Stimulated activated CD8-positive, alpha-beta memory T cell treated with anti-CD3 and anti-CD28 coated beads, Interleukin-4, amount 100 ng/mL, for 1 hour (primary cell): ENCODE data around the gene PEAK1.

Experiments
- DNase-seq, 2 donors: peaks; one replicate each; pipeline ENCODE4 v3.0.0-alpha.2; 2020; ENCODE audit warnings: low read depth in 2 of 2, low spot score in 1 of 2

PEAK1 gene

DNA sequence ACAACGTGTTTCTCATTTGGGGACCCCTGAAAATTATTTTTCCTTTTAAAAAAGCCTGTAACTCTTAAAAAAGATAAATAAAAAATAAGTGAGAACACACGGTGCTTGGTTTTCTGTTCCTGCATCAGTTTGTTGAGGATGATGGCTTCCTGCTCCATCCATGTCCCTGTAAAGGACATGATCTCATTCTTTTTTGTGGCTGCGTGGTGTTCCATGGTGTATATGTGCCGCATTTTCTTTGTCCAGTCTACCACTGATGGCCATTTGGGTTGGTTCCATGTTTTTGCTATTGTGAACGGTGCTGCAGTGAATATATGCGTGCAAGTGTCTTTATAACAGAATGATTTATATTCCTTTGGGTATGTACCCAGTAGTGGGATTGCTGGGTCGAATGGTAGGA lies 351.3 kb downstream of the PEAK1 start:
- DNase-seq: no peak

DNA sequence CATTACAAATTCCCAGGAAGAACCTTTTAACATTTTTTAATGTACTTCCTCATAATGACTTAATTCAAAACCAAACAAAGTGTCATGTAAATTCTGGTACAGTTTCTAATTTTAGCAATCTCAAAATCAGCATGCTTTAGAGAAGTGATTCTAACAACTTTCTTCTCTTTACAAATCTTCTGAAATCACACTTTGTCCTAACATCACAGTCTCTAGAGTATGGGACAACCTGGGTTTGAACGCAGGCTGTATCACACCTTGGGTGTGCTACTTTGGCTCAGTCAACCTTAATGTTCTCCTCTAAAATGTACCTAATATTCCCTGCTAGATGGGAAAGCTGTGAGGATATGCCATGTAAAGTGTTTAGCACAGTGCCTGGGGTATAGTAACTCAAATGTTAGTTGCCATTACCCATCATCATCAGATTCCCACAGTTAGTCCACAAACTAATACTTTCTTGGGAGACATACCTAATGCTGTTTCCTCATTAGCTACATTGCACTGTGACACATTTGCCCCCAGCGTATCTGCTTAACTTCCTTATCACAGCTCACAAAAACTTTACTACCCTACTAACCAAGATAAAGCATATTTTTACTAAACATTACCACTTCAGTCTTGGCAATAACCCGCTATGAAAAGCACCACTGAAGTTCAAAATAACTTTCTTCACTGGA lies 352.1 kb downstream of the PEAK1 start:
- no peak for DNase-seq

DNA sequence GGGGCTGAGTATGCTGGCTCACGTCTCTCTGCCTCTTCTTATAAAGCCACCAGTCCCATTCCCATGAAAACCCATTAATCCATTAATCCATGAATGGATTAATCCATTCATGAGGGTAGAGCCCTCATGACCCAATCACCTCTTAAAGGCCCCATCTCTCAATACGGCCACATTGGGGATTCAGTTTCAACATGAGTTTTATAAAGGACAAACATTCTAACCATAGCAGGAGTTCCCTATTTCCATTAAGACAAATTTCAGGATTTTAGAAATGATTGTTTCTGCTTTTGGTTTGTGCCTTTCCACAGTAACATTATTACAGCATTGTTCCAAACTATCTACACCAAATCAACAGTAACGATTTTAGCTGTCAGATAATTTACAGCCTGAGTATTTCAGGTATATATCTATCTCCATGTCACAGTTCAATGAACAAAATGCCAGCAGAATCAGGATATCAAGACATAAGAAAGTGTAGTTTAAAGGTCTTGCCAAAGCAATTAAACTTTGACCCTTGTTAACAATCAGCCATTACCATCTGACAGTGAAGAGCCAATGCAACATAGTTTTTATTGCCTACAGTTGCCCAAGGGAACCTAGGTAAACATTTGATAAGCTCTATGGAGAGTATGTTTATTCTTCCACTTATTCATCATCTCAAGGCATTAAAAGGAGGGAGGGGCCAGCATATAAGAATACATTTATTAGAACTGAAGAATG lies 352.8 kb downstream of the PEAK1 start:
- DNase-seq: no peak

DNA sequence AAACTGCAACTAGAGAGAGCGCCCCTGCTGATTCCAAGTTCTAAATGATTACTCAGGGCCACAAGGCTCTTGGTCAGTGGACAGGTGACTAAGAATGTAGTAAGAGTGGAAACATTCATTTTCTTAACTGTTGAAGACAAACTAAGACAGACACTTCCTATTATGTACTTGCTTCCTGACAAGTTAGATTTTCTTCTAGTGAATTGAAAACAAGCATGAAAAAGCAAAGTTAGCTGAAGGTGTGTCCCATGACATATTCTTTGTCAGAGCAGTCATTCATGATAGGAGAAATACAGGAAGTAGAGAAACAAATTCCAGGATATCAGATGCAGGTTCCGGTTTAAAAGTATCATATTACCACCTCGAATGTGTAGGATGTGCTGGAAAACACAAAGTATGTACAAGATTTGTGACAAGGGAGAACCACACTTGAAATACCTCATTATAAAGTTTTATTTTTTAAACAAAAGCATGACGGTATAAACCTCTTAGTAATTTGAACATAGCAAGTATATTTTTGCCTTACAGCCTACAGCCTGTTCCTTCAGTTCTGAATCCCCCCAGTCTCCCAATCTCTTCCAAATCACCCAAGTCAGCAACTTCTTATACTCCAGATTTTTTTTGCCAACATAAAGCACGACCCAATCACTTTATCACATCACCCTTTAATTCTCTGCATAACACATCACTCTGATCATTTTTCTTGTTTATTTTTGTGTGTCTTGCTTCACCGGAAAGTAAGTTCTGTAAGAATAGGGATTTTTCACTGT lies 355.2 kb downstream of the PEAK1 start:
- no peak for DNase-seq

DNA sequence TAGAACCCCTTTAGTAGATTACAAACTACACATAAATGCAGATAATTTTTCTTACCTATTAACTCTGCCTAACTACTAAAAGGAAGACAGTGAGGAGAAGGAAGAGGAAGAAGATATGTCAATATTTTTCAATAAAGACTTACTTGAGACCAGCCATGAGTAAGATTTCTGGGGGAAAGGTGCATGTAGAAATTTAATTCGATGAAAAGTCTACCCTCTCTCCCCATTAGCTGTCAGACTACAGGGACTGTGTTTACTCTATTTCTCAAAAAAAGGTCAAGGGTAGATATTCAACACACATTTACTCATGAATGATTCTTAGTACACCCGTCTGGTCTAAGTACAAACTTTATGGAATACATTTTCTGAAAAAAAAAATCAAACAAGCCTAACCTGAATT lies 355.8 kb downstream of the PEAK1 start:
- DNase-seq: no peak

DNA sequence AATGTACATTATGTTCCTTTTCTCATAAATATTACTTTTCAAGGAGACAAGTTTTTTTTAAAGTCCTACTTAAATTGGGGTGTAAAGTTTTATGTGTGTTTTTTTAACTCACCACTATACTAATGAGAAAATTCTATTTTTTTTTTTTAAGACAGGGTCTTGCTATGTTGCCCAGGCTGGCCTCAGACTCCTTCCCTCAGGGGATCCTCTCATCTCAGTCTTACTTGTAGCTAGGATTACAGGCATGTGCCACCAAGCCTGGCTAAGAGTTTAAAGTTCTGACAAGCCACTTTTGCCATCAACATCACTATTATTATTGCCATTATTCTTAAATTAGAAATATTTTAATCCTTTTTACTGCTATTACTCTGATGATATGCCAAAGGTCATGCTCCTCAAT lies 356.7 kb downstream of the PEAK1 start:
- DNase-seq: no peak

DNA sequence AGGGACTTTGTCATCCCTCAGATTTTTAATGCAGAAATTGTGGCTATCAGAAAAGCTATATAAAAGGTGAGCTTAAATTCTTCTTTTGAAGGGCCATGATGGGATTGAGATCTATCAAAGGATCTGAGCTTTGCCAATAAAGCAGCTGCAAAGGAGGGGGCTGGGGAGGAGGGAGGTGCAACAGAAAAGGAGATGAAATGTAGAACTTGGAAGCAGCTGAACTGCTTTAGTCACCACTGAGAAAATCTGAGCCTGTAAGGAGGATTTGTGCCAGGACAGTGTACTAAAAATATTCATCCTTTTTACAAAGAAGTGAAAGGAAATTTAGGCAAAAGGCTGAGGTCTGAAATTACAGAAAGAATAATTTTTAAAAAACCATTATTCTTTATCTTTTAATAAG lies 359.4 kb downstream of the PEAK1 start:
- no peak for DNase-seq

DNA sequence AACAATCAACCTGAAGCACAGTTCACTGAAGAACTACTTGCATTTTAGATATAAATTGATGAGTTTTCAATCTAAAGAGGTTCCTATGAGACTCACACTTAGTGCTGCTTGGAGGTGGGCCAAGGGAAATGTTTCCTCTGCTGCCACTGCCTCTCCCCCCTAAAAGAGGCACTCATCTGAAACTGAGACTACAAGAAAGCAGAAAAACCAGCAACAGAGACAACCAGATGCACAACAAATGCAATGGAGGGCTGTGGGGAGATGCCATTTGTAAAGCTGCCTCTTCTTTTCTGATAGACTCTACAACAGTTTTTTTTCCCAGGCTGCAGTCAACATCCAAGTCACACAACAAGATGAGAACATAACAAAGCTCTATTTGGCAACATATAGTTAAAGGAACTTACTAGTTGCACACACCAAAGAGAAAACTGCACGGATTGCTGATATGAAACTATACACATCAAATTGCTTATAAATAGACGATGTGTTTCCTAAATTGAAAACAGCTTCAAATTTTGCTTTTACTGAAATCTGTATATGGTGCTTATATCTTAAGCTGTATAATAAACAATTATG lies 360.0 kb downstream of the PEAK1 start:
- DNase-seq: no peak

DNA sequence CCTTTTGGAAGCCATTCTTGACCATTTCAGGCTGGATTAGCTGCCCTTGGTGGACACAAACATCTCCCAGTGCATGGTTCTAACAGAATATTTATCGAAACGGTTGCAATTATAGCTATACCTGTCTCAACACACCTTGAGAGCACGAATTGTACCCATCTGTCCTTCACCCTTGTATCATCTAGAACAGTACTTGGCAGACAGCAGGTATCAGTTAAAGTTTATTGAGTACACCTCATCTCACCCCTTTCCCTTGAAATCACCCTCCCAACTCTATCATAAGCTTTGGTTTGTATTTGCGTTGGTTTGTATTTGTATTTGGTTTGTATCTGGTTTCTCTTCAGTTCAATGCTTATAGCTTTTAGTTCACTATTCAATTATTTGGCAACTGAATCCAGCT lies 361.4 kb downstream of the PEAK1 start:
- DNase-seq: no peak

DNA sequence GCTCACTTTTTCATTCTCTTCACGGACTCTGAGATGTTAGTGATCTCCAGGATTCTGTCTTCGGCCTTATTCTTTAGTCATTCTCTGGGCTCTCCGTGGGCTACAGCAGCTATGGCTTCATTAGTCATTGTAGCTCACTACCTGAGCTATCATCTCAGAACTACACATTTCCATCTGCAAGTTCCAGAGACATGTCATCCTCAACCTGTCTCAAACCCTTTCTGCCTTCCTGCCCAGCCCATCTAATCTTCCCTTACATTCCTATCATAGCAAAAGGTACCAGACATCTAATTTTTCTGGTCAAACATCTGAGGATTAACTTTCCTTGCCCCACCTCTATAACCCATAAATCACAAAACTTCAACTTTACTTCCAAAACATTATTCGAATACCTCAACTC lies 362.2 kb downstream of the PEAK1 start:
- no peak for DNase-seq

DNA sequence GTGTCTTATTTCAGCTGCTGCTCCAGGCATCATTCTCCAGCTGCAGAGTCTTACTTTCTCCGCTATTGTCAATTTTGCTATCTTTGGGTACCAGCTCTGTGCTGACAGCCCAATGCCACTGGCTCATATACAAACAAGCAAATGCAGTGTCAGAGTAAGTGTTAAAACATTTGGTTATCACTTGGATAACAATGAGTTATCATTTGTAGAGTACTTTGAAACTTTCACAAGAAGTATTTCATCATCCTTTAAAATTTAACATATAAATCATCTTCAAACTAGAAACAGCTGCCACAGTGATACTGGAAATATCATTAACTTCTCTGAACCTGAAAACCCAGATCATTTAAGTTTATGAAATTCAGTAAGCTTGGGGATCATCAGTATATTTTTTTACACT lies 362.8 kb downstream of the PEAK1 start:
- no peak for DNase-seq

DNA sequence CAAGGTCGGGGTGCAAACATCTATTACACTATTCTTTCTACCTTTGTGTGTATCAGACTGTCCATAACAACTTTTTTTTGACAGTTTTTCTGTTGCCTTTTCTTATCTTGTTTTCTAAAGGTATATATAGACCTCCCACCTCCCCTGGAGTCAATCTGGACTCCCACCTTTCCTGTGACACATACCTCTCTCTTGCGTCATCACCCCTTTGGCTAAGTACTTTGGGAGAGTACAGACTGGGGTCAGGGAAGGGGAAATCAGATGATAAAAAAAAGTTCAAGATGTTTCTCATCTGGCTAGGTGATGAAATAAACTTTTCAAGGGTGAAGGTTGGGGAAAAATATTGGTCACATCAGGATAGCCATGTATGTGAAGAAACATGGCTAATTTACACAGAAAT lies 366.2 kb downstream of the PEAK1 start:
- no peak for DNase-seq

DNA sequence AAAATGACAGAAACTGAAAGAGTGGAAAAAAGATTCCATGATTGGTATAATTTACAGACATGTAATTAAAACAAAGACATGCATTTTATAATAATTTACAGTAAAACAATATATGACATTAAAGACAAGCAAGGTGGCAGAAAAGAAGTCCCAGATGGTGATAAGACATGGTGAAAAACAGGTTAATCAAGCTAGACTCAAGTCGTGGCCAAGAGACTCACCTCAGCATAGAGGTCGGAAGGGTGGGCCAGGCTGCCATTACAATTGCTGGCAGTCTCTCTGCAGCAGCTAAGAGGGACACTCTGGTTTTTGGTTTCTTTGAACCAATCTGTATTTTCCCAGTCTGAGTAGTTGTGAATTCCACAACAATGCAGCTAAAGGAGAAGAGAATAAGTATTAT lies 367.3 kb downstream of the PEAK1 start:
- DNase-seq: no peak
